NCI-H2107 (cell line): ENCODE results near the gene ANKZF1.

Source experiments
- DNase-seq: peaks from one replicate; lab custom pipeline; 2025; lab: John Stamatoyannopoulos, UW

Gene ANKZF1

GRCh38 chr2:219207134-219207883, 22.3 kb upstream of the ANKZF1 start:
- DNase-seq, result no peak

- no peak for DNase-seq
Observed at GRCh38 chr2:219207884-219208740, 21.5 kb upstream of the ANKZF1 start.

GRCh38 chr2:219209236-219210195, 20.1 kb upstream of the ANKZF1 start:
- DNase-seq, result no peak

GRCh38 chr2:219210196-219210885, 19.3 kb upstream of the ANKZF1 start:
- no peak for DNase-seq

- DNase-seq, result no peak
Observed at GRCh38 chr2:219210886-219211362, 18.7 kb upstream of the ANKZF1 start.

GRCh38 chr2:219213026-219213415, 16.6 kb upstream of the ANKZF1 start:
- DNase-seq, result no peak

GRCh38 chr2:219213486-219214071, 16.0 kb upstream of the ANKZF1 start:
- no peak for DNase-seq

GRCh38 chr2:219214141-219214540, 15.5 kb upstream of the ANKZF1 start:
- no peak for DNase-seq

GRCh38 chr2:219214786-219215185, 14.8 kb upstream of the ANKZF1 start:
- DNase-seq, result no peak

GRCh38 chr2:219215871-219216534, 13.6 kb upstream of the ANKZF1 start:
- DNase-seq, result no peak

GRCh38 chr2:219216535-219216915, 13.1 kb upstream of the ANKZF1 start:
- DNase-seq, result no peak

- DNase-seq, result no peak
Observed at GRCh38 chr2:219218217-219218731, 11.3 kb upstream of the ANKZF1 start.

GRCh38 chr2:219218732-219219701, 10.6 kb upstream of the ANKZF1 start, which contains the start of gene ABCB6:
ABCB6 (minus strand) TSS chr2:219218958; CDS start chr2:219218673, 285 bp downstream.
- DNase-seq, result peak; percentile 81

GRCh38 chr2:219219784-219220532, 9.6 kb upstream of the ANKZF1 start:
- DNase-seq, result no peak

- DNase-seq, result no peak
Observed at GRCh38 chr2:219220652-219221402, 8.8 kb upstream of the ANKZF1 start.

GRCh38 chr2:219221957-219222518, 7.6 kb upstream of the ANKZF1 start:
- DNase-seq, result no peak
